Ammon's horn (tissue), 1 donor: Measurements from ENCODE around the gene RBM28.
A peak's percentile ranks its signal among the peaks of the same experiment; 100 is the strongest.
"Not testable (repeated sequence)": the region's sequence is repeated elsewhere in the genome, so short reads cannot be mapped to it uniquely, and the experiment has no call there.

Experiments
- DNase-seq: peaks from one replicate; pipeline ENCODE4 v3.0.0-alpha.2; 2016; ENCODE audit warnings: low spot score

RBM28 gene

GRCh38 chr7:128281605-128282380, 61.9 kb downstream of the RBM28 start:
- DNase-seq: no peak

DNA sequence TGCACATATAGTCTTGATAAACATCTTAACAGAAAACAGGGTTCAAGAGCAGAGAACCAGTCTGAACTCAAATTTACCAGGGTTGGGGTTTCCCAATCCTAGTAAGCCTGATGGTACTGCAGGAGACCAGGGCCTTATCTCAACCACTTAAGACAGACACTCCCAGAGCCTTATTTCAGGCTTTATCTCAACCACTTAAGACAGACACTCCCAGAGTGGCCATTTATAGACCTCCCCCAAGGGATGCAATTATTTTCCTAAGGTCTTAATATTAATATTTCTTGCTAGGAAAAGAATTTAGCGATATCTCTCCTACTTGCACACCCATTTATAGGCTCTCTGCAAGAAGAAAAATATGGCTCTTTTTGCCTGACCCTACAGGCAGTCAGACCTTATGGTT, 63.3 kb downstream of the RBM28 start:
- DNase-seq: not testable (repeated sequence)

- no peak for DNase-seq
These were observed 64.5 kb downstream of the RBM28 start for GRCh38 chr7:128279124-128279713.

- no peak for DNase-seq
These were observed 65.3 kb downstream of the RBM28 start for GRCh38 chr7:128278366-128278765.

GRCh38 chr7:128275681-128276080, 68.0 kb downstream of the RBM28 start:
- no peak for DNase-seq

DNA sequence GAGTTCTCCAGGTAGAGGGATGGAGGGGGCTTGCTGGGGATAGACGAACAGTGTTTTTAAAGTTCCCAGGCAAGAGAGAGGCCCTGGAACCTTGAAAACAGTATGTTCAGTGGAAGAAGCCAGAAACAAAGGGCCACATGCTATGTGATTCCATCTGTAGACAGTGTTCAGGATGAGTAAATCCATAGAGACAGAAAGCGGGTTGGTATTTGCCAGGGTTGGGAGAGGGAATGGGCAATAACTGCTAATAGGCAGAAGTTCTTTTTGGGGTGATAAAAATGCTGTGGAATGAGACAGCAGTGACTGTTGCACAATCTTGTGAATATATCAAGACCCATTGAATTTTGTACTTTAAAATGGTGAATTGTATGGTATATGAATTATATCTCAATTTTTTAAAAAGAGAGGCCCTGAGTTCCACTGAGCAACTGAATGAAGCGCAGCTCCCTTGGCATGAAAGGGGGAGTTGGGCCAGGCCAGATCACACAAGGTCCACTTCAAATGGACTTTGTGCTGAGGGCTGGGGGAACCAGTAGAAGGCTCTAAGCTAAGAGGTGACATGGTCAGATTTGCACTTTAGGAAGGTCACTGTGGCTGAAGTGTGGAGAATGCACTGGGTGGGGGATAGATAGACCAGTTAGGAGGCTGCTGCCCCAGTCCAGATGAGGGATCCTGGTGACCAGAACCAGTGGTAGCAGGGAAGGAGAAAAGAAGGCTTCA, 68.7 kb downstream of the RBM28 start:
- peak; percentile 43 for DNase-seq

DNA sequence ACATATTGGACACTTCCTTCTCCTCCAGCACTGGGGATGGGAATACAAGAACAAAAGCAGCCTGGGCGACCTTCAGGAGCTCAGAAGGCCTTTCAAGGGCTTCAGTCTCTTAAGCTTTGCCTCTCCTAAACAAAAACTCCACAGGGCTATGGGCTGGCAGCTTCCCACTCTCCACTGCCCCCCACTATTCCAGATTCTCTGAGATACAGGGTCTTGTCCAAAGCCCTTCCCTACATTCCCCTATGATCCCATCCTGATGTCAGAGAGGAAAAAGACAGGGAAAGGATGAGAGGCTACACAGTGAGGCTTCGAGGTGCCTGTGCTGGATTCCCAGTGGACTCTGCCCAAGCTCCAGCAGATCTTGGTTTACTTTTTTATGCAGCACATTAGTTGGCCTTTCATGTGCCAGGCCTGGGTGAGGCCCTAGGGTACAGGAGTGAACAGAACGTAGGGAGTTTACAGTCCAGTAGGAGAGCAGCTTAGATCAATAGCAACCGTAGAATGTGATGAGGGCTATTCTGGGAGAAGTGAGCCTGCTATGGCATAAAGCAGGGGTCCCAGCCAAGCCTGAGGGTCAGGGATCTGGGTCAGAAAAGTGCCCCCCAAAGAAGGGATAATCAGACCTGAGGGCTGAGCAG, 69.3 kb downstream of the RBM28 start:
- DNase-seq: no peak

- DNase-seq: no peak
These were observed 71.7 kb downstream of the RBM28 start for GRCh38 chr7:128271942-128272481.

DNA sequence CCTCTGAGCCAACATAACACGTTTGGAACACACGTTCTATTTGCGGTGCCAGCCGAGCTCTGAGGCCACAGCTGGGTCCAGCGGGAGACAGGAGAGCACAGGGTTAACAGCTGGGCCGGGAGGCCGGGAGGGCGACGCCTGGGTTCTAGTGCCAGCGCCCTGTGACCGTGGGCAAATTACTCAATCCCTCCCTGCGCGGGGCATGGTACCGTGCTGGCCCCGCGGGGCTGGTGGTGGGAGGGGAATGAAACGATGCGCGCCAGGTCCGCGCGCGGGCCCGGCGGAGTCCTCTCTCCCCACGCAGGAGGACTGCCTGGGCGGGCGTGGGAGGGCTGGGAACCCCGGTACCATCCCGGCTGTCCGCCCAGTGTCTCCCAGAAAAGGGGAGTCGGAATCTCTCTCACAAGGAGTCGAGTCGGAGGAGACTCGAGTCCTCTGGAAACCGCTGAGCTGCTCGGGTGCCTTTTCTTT, 72.2 kb downstream of the RBM28 start:
- no peak for DNase-seq

DNA sequence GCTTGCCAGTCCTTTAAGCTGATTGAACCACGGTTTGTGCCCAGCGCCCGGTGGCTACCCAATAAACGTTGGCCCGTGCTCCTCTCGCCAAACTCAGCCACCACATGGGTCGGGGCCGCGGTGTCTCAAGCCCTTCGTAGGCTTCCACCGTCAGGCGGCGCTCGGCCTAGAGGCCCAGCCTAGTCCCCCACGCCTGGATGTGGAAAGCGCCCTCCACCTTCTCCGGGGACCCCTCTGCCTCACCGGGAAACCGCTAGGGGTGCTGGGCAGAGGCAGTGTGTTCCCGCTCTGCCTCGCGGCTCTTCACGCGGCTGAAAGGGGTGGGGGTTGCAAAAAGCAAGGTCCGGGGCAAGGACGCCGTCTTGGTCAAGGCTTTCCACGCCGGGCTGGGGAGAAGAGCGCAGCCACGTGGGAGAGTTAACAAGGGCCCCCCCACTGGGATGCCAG, 72.9 kb downstream of the RBM28 start:
- no peak for DNase-seq

- no peak for DNase-seq
These were observed 75.5 kb downstream of the RBM28 start for GRCh38 chr7:128268233-128268632.

DNA sequence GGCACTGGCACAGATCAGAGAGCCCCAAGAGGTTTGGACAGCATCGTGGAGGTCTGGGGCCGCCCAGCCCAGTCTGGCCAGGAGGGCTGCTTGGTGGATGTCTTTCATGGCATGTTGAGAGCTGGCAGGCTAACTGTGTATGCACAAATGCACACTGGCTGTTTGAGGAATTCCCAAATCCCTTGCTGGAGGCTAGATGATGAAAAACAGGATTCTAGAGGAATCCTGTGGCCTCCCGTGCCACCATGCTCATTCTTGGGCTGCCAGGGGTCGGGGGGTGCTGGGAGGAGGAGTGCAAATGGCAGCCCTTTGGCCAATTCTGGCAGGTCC, 76.1 kb downstream of the RBM28 start:
- DNase-seq: no peak

- peak; percentile 66 for DNase-seq
These were observed 76.7 kb downstream of the RBM28 start for GRCh38 chr7:128266883-128267594.

DNA sequence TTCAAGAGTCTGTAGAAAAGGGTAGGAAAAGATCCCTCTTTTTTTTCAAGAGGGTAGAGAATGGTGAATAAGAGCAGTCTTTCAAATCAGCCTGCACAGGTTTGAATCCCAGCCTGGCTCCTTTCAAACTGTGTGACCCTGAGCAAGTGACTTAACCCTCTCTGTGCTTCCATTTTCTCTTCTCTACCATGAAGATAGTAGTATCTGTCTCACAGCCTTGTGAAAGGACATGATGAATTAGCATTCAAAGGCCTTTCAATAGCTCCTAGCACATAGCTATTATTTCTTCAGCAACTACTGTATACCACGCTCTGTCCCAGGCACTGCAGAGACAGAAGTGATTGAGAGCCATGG, 77.2 kb downstream of the RBM28 start:
- no peak for DNase-seq

GRCh38 chr7:128265906-128266300, 77.8 kb downstream of the RBM28 start:
- DNase-seq: no peak

DNA sequence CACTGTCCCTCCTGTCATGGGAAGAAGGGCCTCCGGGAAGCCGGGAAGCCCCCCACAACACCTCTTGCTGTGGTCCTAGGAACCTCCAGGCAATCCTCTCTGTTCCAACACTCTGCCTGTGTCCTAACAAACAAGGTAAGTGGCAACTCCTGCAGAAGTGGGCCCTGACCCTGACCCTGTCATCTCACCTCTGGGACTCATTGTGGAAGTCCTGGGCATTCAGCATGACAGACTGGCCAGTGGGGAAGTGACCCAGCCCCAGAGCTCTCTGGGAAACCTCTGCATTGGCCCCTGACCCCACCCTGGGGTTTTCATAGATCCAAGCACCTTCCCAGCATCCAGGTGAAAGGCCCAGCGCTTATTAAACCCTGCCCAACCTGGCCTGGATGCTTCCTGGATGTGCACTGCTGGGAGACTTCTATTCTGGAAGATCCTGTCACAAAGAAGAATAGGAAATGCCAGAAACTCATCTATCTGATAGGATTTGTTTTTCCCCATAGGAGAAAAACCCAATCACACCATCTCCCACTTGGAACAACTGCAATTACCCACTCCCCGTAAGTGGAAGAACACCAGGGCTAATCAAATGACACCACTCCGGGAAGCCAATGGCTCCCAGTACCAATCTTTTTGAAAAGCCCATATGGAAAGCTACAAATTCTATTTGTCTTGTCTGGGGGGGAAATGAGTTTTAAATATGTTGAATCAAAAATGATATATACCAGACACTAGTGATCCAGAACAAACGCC, 78.4 kb downstream of the RBM28 start:
- DNase-seq: no peak

GRCh38 chr7:128264477-128264876, 79.2 kb downstream of the RBM28 start:
- no peak for DNase-seq

GRCh38 chr7:128263420-128263819, 80.3 kb downstream of the RBM28 start:
- DNase-seq: no peak

DNA sequence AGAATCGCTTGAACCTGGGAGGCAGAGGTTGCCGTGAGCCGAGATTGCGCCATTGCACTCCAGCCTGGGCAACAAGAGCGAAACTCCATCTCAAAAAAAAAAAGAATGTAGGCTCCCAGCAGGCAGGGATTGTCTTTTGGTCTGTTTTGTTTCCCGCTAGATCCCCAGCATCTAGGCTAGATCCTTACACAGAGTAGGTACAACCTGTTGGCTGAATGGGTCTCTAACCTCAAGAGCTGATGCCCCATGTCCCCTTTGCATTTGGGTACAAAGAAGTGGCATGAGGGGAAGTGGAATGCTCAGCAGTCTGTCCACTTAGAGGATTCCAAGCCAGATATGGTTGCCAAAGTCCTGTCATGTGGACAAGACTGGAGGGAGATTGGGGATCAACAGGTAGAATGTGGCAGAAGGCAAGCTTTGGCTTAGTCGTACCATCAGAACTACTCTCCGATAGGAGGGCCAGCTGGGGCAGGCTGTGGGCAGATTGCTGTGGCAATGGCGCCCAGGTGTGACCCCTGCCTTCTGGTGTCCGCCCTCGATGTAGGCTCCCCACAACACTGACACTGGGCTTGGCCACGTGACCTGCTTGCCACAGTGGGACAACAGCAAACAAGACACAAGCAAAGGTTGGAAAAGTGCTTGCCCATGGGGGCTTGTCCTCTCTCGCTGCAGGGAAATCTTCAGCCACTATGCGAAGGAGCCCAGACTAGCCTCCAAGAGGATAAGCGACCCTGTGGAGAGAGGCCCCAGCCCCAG, 81.3 kb downstream of the RBM28 start:
- no peak for DNase-seq

GRCh38 chr7:128260069-128260795, 83.5 kb downstream of the RBM28 start:
- DNase-seq: no peak
